HFF-Myc (cell line): Measurements from ENCODE around the gene CHAC2.

Experiments used
- DNase-seq: peaks from one replicate; pipeline ENCODE4 v3.0.0-alpha.2; 2011; ENCODE audit warnings: low read depth; ENCODE audit errors: extremely low read depth
- H3K4me3 ChIP-seq: replicated peaks from 2 replicates; pipeline ENCODE4 v1.5.1; 2011; ENCODE audit warnings: low read depth, mild to moderate bottlenecking, control low read depth, low read length
- CTCF ChIP-seq: IDR thresholded peaks from 2 replicates; pipeline ENCODE4 v1.5.1; 2012; ENCODE audit warnings: mild to moderate bottlenecking, low read depth, low read length, control low read depth; ENCODE audit errors: missing control alignments

The CHAC2 gene

GRCh38 chr2:53802617-53803151 is 35.1 kb downstream of the CHAC2 start:
- DNase-seq = no peak

GRCh38 chr2:53811601-53812000 is 44.0 kb downstream of the CHAC2 start:
- DNase-seq = no peak
- TF ChIP-seq CTCF = no peak
- H3K4me3 ChIP-seq = no peak overlapping the region

More at GRCh38 chr2:53802617-53803151, 35.1 kb downstream of the CHAC2 start:
- no peak for TF ChIP-seq CTCF
- no peak overlapping the region for H3K4me3 ChIP-seq

GRCh38 chr2:53813151-53813550 is 45.5 kb downstream of the CHAC2 start:
- DNase-seq = no peak

GRCh38 chr2:53818854-53819435 is 51.3 kb downstream of the CHAC2 start:
- DNase-seq = no peak
- H3K4me3 ChIP-seq = no peak overlapping the region
- TF ChIP-seq CTCF = no peak

More at GRCh38 chr2:53813151-53813550, 45.5 kb downstream of the CHAC2 start:
- no peak overlapping the region for H3K4me3 ChIP-seq
- TF ChIP-seq CTCF = no peak

GRCh38 chr2:53819634-53820033 is 52.0 kb downstream of the CHAC2 start:
- no peak for DNase-seq
- H3K4me3 ChIP-seq = no peak overlapping the region
- TF ChIP-seq CTCF = no peak

GRCh38 chr2:53820048-53820447 is 52.4 kb downstream of the CHAC2 start:
- TF ChIP-seq CTCF = no peak
- DNase-seq = no peak
- no peak overlapping the region for H3K4me3 ChIP-seq

GRCh38 chr2:53820711-53821110 is 53.1 kb downstream of the CHAC2 start:
- TF ChIP-seq CTCF = no peak
- H3K4me3 ChIP-seq = no peak overlapping the region
- DNase-seq = no peak
